HG02678 (cell line): ENCODE data around the gene PODN.

Source experiments
- ATAC-seq: cut with Tn5 transposase; IDR thresholded peaks from one replicate; pipeline ENCODE4 v1.9.1; 2021; ENCODE audit warnings: mild to moderate bottlenecking, moderate library complexity; ENCODE audit not compliant: unreplicated experiment

Gene PODN

GRCh38 chr1:53128401-53128800, 66.4 kb downstream of the PODN start:
- ATAC-seq: no peak

GRCh38 chr1:53129891-53130597, 68.0 kb downstream of the PODN start:
- no peak for ATAC-seq

- ATAC-seq: no peak
Measured at GRCh38 chr1:53130598-53130877, 68.5 kb downstream of the PODN start.

- ATAC-seq: no peak
Measured at GRCh38 chr1:53130878-53131589, 69.0 kb downstream of the PODN start.

- no peak for ATAC-seq
Measured at GRCh38 chr1:53131590-53131938, 69.6 kb downstream of the PODN start.

GRCh38 chr1:53132176-53132575, 70.2 kb downstream of the PODN start:
- no peak for ATAC-seq

- ATAC-seq: no peak
Measured at GRCh38 chr1:53133261-53134041, 71.4 kb downstream of the PODN start.

GRCh38 chr1:53134042-53134485, 72.1 kb downstream of the PODN start:
- no peak for ATAC-seq
